SK-N-SH (cell line): ENCODE measurements around the gene SETBP1. TPM values are rescaled to one million over a fixed set of nuclear protein-coding genes. Genes with fewer than 3 reads are reported as not detected.

Experiments used
- CTCF ChIA-PET: fragments of 300-600, 350-600 bp; formaldehyde crosslinking; extraction: SDS; loops from one replicate; lab custom pipeline; 2021; lab: Yijun Ruan, JAX
- POLR2A ChIA-PET: fragments of 350-600 bp; sonication (Branson Sonifier 250); formaldehyde crosslinking; extraction: SDS; loops from one replicate; lab custom pipeline; 2020; ENCODE audit warnings: antibody characterized with exemption, inconsistent platforms; lab: Yijun Ruan, JAX
- DNase-seq: peaks from one replicate; pipeline ENCODE4 v3.0.0; 2012
- H2AFZ ChIP-seq: fragments of 200-600 bp; sonication (generic); 2 replicates; pipeline ENCODE4 v1.8.1; 2016; ENCODE audit warnings: antibody characterized with exemption, mild to moderate bottlenecking, low read depth
- H3F3A ChIP-seq: fragments of 200-600 bp; sonication (generic); replicated peaks from 2 replicates; pipeline ENCODE3; 2016; ENCODE audit warnings: antibody characterized with exemption, mild to moderate bottlenecking; ENCODE audit not compliant: insufficient read depth
- H3K27ac ChIP-seq, 2 experiments: fragments of 200-500 bp in 1 of 2; fragments of 200-600 bp in 1 of 2; sonication (Bioruptor generic) in 1 of 2; sonication (generic), shearing (Covaris generic) in 1 of 2; 2 replicates each; pipeline versions ENCODE4 v1.5.1 to v1.6.1; 2014 to 2016; ENCODE audit warnings: low read depth in 2 of 2, inconsistent platforms in 1 of 2, low read length in 1 of 2, mild to moderate bottlenecking in 1 of 2, mixed read lengths in 1 of 2
- H3K27me3 ChIP-seq: fragments of 200-600 bp; sonication (generic), shearing (Covaris generic); 2 replicates; pipeline ENCODE4 v1.6.1; 2016; ENCODE audit warnings: mixed run types; ENCODE audit not compliant: insufficient read depth
- H3K36me3 ChIP-seq, 2 experiments: fragments of 200-500 bp in 1 of 2; fragments of 200-600 bp in 1 of 2; sonication (Bioruptor generic) in 1 of 2; sonication (generic) in 1 of 2; replicated peaks in 1 of 2; 2 replicates each; pipeline versions ENCODE3 to v1.5.1; 2014 to 2016; ENCODE audit warnings: low read length in 1 of 2, mild to moderate bottlenecking in 1 of 2; ENCODE audit not compliant: insufficient read depth in 2 of 2, control insufficient read depth in 1 of 2
- H3K4me1 ChIP-seq, 2 experiments: fragments of 200-500 bp in 1 of 2; fragments of 200-600 bp in 1 of 2; sonication (Bioruptor generic) in 1 of 2; sonication (generic), shearing (Covaris generic) in 1 of 2; 2 replicates each; pipeline versions ENCODE4 v1.5.1 to v1.6.1; 2014 to 2016; ENCODE audit warnings: low read depth in 1 of 2, low read length in 1 of 2, mixed run types in 1 of 2; ENCODE audit not compliant: insufficient read depth in 2 of 2, control insufficient read depth in 1 of 2
- H3K4me2 ChIP-seq: fragments of 200-600 bp; sonication (generic), shearing (Covaris generic); 2 replicates; pipeline ENCODE4 v1.6.1; 2017; ENCODE audit warnings: mixed run types
- H3K4me3 ChIP-seq, 2 experiments: fragments of 200-500 bp in 1 of 2; fragments of 200-600 bp in 1 of 2; sonication (Bioruptor generic) in 1 of 2; sonication (generic), shearing (Covaris generic) in 1 of 2; 2 replicates each; pipeline versions ENCODE4 v1.5.1 to v1.8.1; 2014 to 2016; ENCODE audit warnings: low read depth in 2 of 2, inconsistent platforms in 1 of 2, low read length in 1 of 2, mild to moderate bottlenecking in 1 of 2, mixed read lengths in 1 of 2, moderate library complexity in 1 of 2
- H3K79me2 ChIP-seq: fragments of 200-600 bp; sonication (generic); 2 replicates; pipeline ENCODE4 v1.8.1; 2017; ENCODE audit warnings: mild to moderate bottlenecking; ENCODE audit not compliant: insufficient read depth
- H3K9ac ChIP-seq: fragments of 200-600 bp; sonication (generic); 2 replicates; pipeline ENCODE4 v1.6.1; 2017; ENCODE audit warnings: mixed run types
- H3K9me2 ChIP-seq: fragments of 200-600 bp; sonication (generic); 2 replicates; pipeline ENCODE4 v1.6.1; 2017; ENCODE audit warnings: mixed run types
- H3K9me3 ChIP-seq: fragments of 200-600 bp; sonication (generic); 2 replicates; pipeline ENCODE4 v1.6.1; 2017; ENCODE audit warnings: mixed run types, mild to moderate bottlenecking, moderate library complexity
- H4K20me1 ChIP-seq: fragments of 200-600 bp; sonication (generic); 2 replicates; pipeline ENCODE4 v1.6.1; 2017; ENCODE audit warnings: mild to moderate bottlenecking, mixed run types; ENCODE audit not compliant: insufficient read depth
- CHD2 ChIP-seq: fragments of 150-350 bp; IDR thresholded peaks from 2 replicates; pipeline ENCODE4 v1.6.1; 2018; ENCODE audit warnings: low read length; ENCODE audit not compliant: partially characterized antibody
- ELF1 ChIP-seq: IDR thresholded peaks from 2 replicates; pipeline ENCODE4 v1.4.0; 2012
- EP300 ChIP-seq, 2 experiments: IDR thresholded peaks; 2 replicates each; pipeline versions ENCODE4 v1.4.0 to v1.6.1; 2012; ENCODE audit warnings: borderline replicate concordance in 1 of 2, low read depth in 1 of 2, low read length in 1 of 2
- EZH2phosphoT487 ChIP-seq: fragments of 200-600 bp; sonication (generic); IDR thresholded peaks from 2 replicates; pipeline ENCODE4 v1.6.1; 2017; ENCODE audit warnings: low read depth, mixed run types, mild to moderate bottlenecking, antibody characterized with exemption, moderate library complexity, borderline replicate concordance
- FOSL2 ChIP-seq: IDR thresholded peaks from 2 replicates; pipeline ENCODE4 v1.4.0; 2012; ENCODE audit warnings: low read depth, mild to moderate bottlenecking, moderate library complexity, borderline replicate concordance
- FOXJ3 ChIP-seq: sonication (generic); formaldehyde crosslinking; IDR thresholded peaks from 2 replicates; pipeline ENCODE4 v1.5.1; 2020; ENCODE audit warnings: mild to moderate bottlenecking, missing genetic modification reagents
- FOXM1 ChIP-seq: IDR thresholded peaks from 2 replicates; pipeline ENCODE4 v1.4.0; 2012; ENCODE audit warnings: low read depth, mild to moderate bottlenecking
- GABPA ChIP-seq: IDR thresholded peaks from 2 replicates; pipeline ENCODE4 v1.4.0; 2012; ENCODE audit warnings: low read depth, mild to moderate bottlenecking
- MEF2A ChIP-seq: IDR thresholded peaks from 2 replicates; pipeline ENCODE4 v1.4.0; 2012; ENCODE audit warnings: low read depth, borderline replicate concordance
- MXI1 ChIP-seq: IDR thresholded peaks from 2 replicates; pipeline ENCODE4 v1.6.1; 2012; ENCODE audit warnings: mild to moderate bottlenecking, low read depth, low read length, improper control_type of control experiment
- NRF1 ChIP-seq: IDR thresholded peaks from 2 replicates; pipeline ENCODE4 v1.6.1; 2012; ENCODE audit warnings: low read depth, mild to moderate bottlenecking, low read length
- POLR2AphosphoS5 ChIP-seq: IDR thresholded peaks from 2 replicates; pipeline ENCODE4 v1.6.1; 2012; ENCODE audit warnings: low read depth, low read length
- RAD21 ChIP-seq: IDR thresholded peaks from 2 replicates; pipeline ENCODE4 v1.6.1; 2012; ENCODE audit warnings: mild to moderate bottlenecking, low read length
- RFX5 ChIP-seq: IDR thresholded peaks from 2 replicates; pipeline ENCODE4 v1.6.1; 2012; ENCODE audit warnings: mild to moderate bottlenecking, improper control_type of control experiment, low read length
- RXRA ChIP-seq: IDR thresholded peaks from 2 replicates; pipeline ENCODE4 v1.4.0; 2012; ENCODE audit warnings: low read depth, mild to moderate bottlenecking, borderline replicate concordance
- SIN3A ChIP-seq: IDR thresholded peaks from 2 replicates; pipeline ENCODE4 v1.6.1; 2012; ENCODE audit warnings: low read depth, mild to moderate bottlenecking, low read length, moderate library complexity, borderline replicate concordance
- SMC3 ChIP-seq: IDR thresholded peaks from 2 replicates; pipeline ENCODE4 v1.6.1; 2012; ENCODE audit warnings: low read depth, low read length, improper control_type of control experiment
- TAF1 ChIP-seq: IDR thresholded peaks from 2 replicates; pipeline ENCODE4 v1.6.1; 2012; ENCODE audit warnings: low read depth, mild to moderate bottlenecking, low read length, moderate library complexity, borderline replicate concordance
- TCF12 ChIP-seq: IDR thresholded peaks from 2 replicates; pipeline ENCODE4 v1.4.0; 2012
- TEAD4 ChIP-seq: IDR thresholded peaks from 2 replicates; pipeline ENCODE4 v1.4.0; 2012; ENCODE audit warnings: mild to moderate bottlenecking, borderline replicate concordance; ENCODE audit not compliant: insufficient read depth
- USF2 ChIP-seq: fragments of 150-350 bp; IDR thresholded peaks from 2 replicates; pipeline ENCODE4 v1.6.1; 2017; ENCODE audit warnings: antibody characterized with exemption, low read length, low read depth, borderline replicate concordance
- WGBS: methylation state at CpG from one replicate; pipeline ENCODE4 v1.1.6; 2017; ENCODE audit warnings: low lambda C conversion rate; 5-methylcytosine and 5-hydroxymethylcytosine counted together
- polyA plus RNA-seq, 3 experiments: library from polyadenylated mRNA; depleted of rRNA; stranded (reverse); fragments of >200 nt; gene quantifications; 2 replicates each; pipeline ENCODE4 v1.2.3, GENCODE V29; 2012
- TF ChIP-seq, protein P1 (sequence below): IDR thresholded peaks from 2 replicates; pipeline ENCODE4 v1.6.1; 2012; ENCODE audit warnings: mild to moderate bottlenecking, low read depth, low read length, moderate library complexity
- TF ChIP-seq, protein P2 (sequence below): IDR thresholded peaks from 2 replicates; pipeline ENCODE4 v1.4.0; 2012; ENCODE audit warnings: low read depth, borderline replicate concordance
- TF ChIP-seq, protein P3 (sequence below): IDR thresholded peaks from 2 replicates; pipeline ENCODE4 v1.4.0; 2012; ENCODE audit warnings: low read depth
- TF ChIP-seq, protein P4 (sequence below): IDR thresholded peaks from 2 replicates; pipeline ENCODE4; 2012
- TF ChIP-seq, protein P5 (sequence below): fragments of 150-350 bp; IDR thresholded peaks from 2 replicates; pipeline ENCODE4 v1.6.1; 2016; ENCODE audit warnings: mild to moderate bottlenecking, low read depth, low read length

SETBP1 gene
- polyA plus RNA-seq, 1 of the 3 experiments (the other 2 are of a cell fraction): 3.0 TPM

DNA sequence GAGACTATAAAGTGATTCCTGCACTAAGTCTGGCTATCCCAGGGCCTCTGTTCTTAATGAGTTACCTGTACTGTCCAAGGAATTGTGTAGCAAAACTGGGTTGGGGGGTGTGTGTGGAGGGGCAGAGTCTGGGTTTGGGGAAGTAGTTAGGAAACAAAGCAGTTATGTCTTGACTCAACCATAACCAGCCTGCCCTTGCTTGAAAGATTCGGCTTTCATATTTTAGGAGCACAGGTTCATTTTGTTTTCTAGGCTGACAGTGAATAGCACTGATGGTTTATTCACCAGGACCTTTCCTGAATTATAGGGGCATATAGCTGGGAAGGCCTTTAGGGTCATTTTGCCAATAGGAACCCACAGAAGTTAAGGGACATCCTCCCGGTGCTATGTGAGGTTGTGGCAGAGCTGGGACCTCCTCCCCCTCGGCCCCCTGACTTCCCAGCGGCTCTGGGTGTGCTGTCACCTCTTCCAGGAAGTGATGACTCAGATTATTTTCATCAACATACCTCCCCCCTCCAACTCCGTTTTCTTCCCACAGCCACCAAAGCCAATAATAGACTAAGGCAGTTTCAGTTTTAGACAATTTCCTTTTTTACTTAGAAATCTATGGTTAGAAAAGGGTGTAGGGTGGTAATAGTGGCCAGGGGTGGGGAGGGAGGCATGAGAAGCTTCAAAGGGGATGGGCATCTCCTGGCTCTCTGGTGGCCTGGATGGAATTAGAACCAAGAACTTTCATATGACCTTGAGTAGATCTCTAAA, 44.8 kb downstream of the SETBP1 start:
- WGBS: 25% methylated on average over 5 of the region's 5 CpGs
- H2AFZ ChIP-seq: no peak overlapping the region
- peak overlapping the region; percentile 35; the same call in 1 of the 2 replicates for H3K9ac ChIP-seq
- peaks cover 24% of the 10 kb centered on the region; the same call in 1 of the 2 replicates for H3K79me2 ChIP-seq
- H3K9me3 ChIP-seq: no peaks in the 10 kb centered on the region
- no peaks in the 10 kb centered on the region for H4K20me1 ChIP-seq
- ChIA-PET CTCF (interaction anchor here (1.0 to 1.2 kb wide), 2 partner anchors 11 to 87 kb away, joined by 3 read pairs; no protein-coding TSS in a partner anchor), POLR2A (no interaction called here)
- H3K9me2 ChIP-seq: no peaks in the 10 kb centered on the region
- H3F3A ChIP-seq: peaks cover 6% of the 10 kb centered on the region
- H3K27me3 ChIP-seq: no peaks in the 10 kb centered on the region
- peak overlapping the region; percentile 36 for H3K4me2 ChIP-seq
- no peak overlapping the region for H3K4me3 ChIP-seq
- peaks cover 16 to 46% of the 10 kb centered on the region in 2 experiments for H3K4me1 ChIP-seq
- no peaks in the 10 kb centered on the region for H3K36me3 ChIP-seq
- peak overlapping the region in 1 of 2 experiments; percentile 87; a peak in 3 of 4 replicates for H3K27ac ChIP-seq
- no peak for DNase-seq
- TF ChIP-seq, protein P1, sequence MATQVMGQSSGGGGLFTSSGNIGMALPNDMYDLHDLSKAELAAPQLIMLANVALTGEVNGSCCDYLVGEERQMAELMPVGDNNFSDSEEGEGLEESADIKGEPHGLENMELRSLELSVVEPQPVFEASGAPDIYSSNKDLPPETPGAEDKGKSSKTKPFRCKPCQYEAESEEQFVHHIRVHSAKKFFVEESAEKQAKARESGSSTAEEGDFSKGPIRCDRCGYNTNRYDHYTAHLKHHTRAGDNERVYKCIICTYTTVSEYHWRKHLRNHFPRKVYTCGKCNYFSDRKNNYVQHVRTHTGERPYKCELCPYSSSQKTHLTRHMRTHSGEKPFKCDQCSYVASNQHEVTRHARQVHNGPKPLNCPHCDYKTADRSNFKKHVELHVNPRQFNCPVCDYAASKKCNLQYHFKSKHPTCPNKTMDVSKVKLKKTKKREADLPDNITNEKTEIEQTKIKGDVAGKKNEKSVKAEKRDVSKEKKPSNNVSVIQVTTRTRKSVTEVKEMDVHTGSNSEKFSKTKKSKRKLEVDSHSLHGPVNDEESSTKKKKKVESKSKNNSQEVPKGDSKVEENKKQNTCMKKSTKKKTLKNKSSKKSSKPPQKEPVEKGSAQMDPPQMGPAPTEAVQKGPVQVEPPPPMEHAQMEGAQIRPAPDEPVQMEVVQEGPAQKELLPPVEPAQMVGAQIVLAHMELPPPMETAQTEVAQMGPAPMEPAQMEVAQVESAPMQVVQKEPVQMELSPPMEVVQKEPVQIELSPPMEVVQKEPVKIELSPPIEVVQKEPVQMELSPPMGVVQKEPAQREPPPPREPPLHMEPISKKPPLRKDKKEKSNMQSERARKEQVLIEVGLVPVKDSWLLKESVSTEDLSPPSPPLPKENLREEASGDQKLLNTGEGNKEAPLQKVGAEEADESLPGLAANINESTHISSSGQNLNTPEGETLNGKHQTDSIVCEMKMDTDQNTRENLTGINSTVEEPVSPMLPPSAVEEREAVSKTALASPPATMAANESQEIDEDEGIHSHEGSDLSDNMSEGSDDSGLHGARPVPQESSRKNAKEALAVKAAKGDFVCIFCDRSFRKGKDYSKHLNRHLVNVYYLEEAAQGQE: no peak
- TF ChIP-seq, protein P2, sequence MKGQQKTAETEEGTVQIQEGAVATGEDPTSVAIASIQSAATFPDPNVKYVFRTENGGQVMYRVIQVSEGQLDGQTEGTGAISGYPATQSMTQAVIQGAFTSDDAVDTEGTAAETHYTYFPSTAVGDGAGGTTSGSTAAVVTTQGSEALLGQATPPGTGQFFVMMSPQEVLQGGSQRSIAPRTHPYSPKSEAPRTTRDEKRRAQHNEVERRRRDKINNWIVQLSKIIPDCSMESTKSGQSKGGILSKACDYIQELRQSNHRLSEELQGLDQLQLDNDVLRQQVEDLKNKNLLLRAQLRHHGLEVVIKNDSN: no peak
- TF ChIP-seq TAF1 (no peak), MEF2A (no peak), RFX5 (no peak), ELF1 (no peak), USF2 (no peak), FOXM1 (no peak), RAD21 (no peak), POLR2AphosphoS5 (no peak), EP300 (IDR thresholded peaks at IDR 0.05; ENCODE audit: borderline replicate concordance in 1 of 2, low read depth in 1 of 2, low read length in 1 of 2) (peak in 1 of 2 experiments; percentile 8; a peak in 1 of 4 replicates), NRF1 (no peak), CHD2 (no peak), SMC3 (no peak), SIN3A (0 out of 2 replicates have a peak, but pooled peaks have one; percentile 17), FOXJ3 (CRISPR knock-in tag) (no peak), TEAD4 (no peak), TCF12 (peak; percentile 51), RXRA (no peak), GABPA (no peak), FOSL2 (peak; percentile 79), MXI1 (no peak), EZH2phosphoT487 (no peak)
- TF ChIP-seq, protein P3, sequence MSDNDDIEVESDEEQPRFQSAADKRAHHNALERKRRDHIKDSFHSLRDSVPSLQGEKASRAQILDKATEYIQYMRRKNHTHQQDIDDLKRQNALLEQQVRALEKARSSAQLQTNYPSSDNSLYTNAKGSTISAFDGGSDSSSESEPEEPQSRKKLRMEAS: no peak
- TF ChIP-seq, protein P4, sequence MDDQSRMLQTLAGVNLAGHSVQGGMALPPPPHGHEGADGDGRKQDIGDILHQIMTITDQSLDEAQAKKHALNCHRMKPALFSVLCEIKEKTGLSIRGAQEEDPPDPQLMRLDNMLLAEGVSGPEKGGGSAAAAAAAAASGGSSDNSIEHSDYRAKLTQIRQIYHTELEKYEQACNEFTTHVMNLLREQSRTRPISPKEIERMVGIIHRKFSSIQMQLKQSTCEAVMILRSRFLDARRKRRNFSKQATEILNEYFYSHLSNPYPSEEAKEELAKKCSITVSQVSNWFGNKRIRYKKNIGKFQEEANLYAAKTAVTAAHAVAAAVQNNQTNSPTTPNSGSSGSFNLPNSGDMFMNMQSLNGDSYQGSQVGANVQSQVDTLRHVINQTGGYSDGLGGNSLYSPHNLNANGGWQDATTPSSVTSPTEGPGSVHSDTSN: peak; percentile 38; the same call in 1 of the 2 replicates
- TF ChIP-seq, protein P5, sequence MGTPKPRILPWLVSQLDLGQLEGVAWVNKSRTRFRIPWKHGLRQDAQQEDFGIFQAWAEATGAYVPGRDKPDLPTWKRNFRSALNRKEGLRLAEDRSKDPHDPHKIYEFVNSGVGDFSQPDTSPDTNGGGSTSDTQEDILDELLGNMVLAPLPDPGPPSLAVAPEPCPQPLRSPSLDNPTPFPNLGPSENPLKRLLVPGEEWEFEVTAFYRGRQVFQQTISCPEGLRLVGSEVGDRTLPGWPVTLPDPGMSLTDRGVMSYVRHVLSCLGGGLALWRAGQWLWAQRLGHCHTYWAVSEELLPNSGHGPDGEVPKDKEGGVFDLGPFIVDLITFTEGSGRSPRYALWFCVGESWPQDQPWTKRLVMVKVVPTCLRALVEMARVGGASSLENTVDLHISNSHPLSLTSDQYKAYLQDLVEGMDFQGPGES: no peak
